Mesothelial cell of epicardium (in vitro differentiated cells): Measurements from ENCODE around the gene PRCD. TPM values are rescaled to one million over a fixed set of nuclear protein-coding genes. Genes with fewer than 3 reads are reported as not detected.

Experiments used
- DNase-seq, 2 experiments: peaks; one replicate each; pipeline ENCODE4 v3.0.0; 2021; ENCODE audit warnings: low spot score in 2 of 2; ENCODE audit not compliant: unreplicated experiment in 2 of 2
- H3K27ac Mint-ChIP-seq: 2 replicates; pipeline ENCODE4 v1.8.0; 2021; ENCODE audit warnings: mixed read lengths
- H3K27me3 Mint-ChIP-seq: 2 replicates; pipeline ENCODE4 v1.8.0; 2021; ENCODE audit warnings: low read depth, mixed read lengths
- H3K36me3 Mint-ChIP-seq: 2 replicates; pipeline ENCODE4 v1.8.0; 2021; ENCODE audit warnings: mixed read lengths
- H3K4me1 Mint-ChIP-seq: 2 replicates; pipeline ENCODE4 v1.8.0; 2021; ENCODE audit warnings: mixed read lengths
- H3K4me3 Mint-ChIP-seq: 2 replicates; pipeline ENCODE4 v1.8.0; 2021; ENCODE audit warnings: mild to moderate bottlenecking, moderate library complexity, mixed read lengths
- H3K9me3 Mint-ChIP-seq: 2 replicates; pipeline ENCODE4 v1.8.0; 2021; ENCODE audit warnings: mixed read lengths
- CTCF ChIP-seq: fragments of 200-600 bp; sonication (generic); IDR thresholded peaks from one replicate; pipeline ENCODE4 v1.5.0; 2021; ENCODE audit warnings: antibody characterized with exemption; ENCODE audit not compliant: unreplicated experiment
- total RNA-seq: library from RNA; stranded (reverse); gene quantifications from 3 replicates; pipeline ENCODE4 v1.2.1, GENCODE V29; 2021

The PRCD gene
- total RNA-seq, 1 donor from 2014 or later = 9.9 TPM

- peak overlapping the region; percentile 26 for H3K4me3 Mint-ChIP-seq
- TF ChIP-seq CTCF = no peak
- peaks cover 67% of the 10 kb centered on the region for H3K27me3 Mint-ChIP-seq
- peaks cover 12% of the 10 kb centered on the region for H3K4me1 Mint-ChIP-seq
- peaks cover 3% of the 10 kb centered on the region for H3K9me3 Mint-ChIP-seq
- no peak for DNase-seq
- peak overlapping the region; percentile 23 for H3K27ac Mint-ChIP-seq
- H3K36me3 Mint-ChIP-seq = peaks cover 4% of the 10 kb centered on the region
Observed at GRCh38 chr17:76586741-76587487, 47.1 kb downstream of the PRCD start.

- peaks cover 4% of the 10 kb centered on the region for H3K36me3 Mint-ChIP-seq
- no peak overlapping the region for H3K4me3 Mint-ChIP-seq
- DNase-seq = no peak
- peaks cover 57% of the 10 kb centered on the region for H3K27me3 Mint-ChIP-seq
- peaks cover 3% of the 10 kb centered on the region for H3K9me3 Mint-ChIP-seq
- H3K4me1 Mint-ChIP-seq = peaks cover 12% of the 10 kb centered on the region
- TF ChIP-seq CTCF = no peak
- no peak overlapping the region for H3K27ac Mint-ChIP-seq
Observed at GRCh38 chr17:76588182-76588581, 48.3 kb downstream of the PRCD start.

GRCh38 chr17:76593384-76593826, 53.6 kb downstream of the PRCD start:
- Mint-ChIP-seq H3K27ac (no peak overlapping the region), H3K4me3 (no peak overlapping the region), H3K9me3 (peaks cover 3% of the 10 kb centered on the region), H3K27me3 (peaks cover 11% of the 10 kb centered on the region), H3K36me3 (peaks cover 4% of the 10 kb centered on the region), H3K4me1 (peaks cover 3% of the 10 kb centered on the region)
- DNase-seq = no peak
- TF ChIP-seq CTCF = no peak

- TF ChIP-seq CTCF = no peak
- peaks cover 3% of the 10 kb centered on the region for H3K36me3 Mint-ChIP-seq
- no peaks in the 10 kb centered on the region for H3K9me3 Mint-ChIP-seq
- H3K27me3 Mint-ChIP-seq = peaks cover 7% of the 10 kb centered on the region
- peaks cover 3% of the 10 kb centered on the region for H3K4me1 Mint-ChIP-seq
- DNase-seq = no peak
- no peak overlapping the region for H3K27ac Mint-ChIP-seq
- no peak overlapping the region for H3K4me3 Mint-ChIP-seq
Observed at GRCh38 chr17:76593959-76594358, 54.1 kb downstream of the PRCD start.

- H3K36me3 Mint-ChIP-seq = no peaks in the 10 kb centered on the region
- TF ChIP-seq CTCF = no peak
- no peak for DNase-seq
Observed at GRCh38 chr17:76594690-76595089, 54.8 kb downstream of the PRCD start.

More at GRCh38 chr17:76594690-76595089, 54.8 kb downstream of the PRCD start:
- peaks cover 1% of the 10 kb centered on the region for H3K27me3 Mint-ChIP-seq
- peaks cover 3% of the 10 kb centered on the region for H3K4me1 Mint-ChIP-seq
- no peak overlapping the region for H3K4me3 Mint-ChIP-seq
- H3K9me3 Mint-ChIP-seq = no peaks in the 10 kb centered on the region
- no peak overlapping the region for H3K27ac Mint-ChIP-seq

Other genes starting within 250 kb of the PRCD start
- gene QRICH2, start 231.8 kb upstream of the PRCD start, total RNA-seq = 7.2 to 8.6 TPM (median 7.7 TPM) in 3 replicates
- gene PRPSAP1, start 186.1 kb upstream of the PRCD start, total RNA-seq = 51.3 to 57.7 TPM (median 57.6 TPM) in 3 replicates
- 1.7 to 2.0 TPM (median 1.9 TPM) in 3 replicates for gene SPHK1, start 155.4 kb upstream of the PRCD start, total RNA-seq
- gene UBE2O, start 86.9 kb upstream of the PRCD start, total RNA-seq = 42.7 to 46.3 TPM (median 44.3 TPM) in 3 replicates
- gene AANAT, start 72.4 kb upstream of the PRCD start, total RNA-seq = 0.22 to 0.40 TPM in 2 of 3 replicates, not detected in the other
- 19.1 to 21.6 TPM (median 21.5 TPM) in 3 replicates for gene RHBDF2, start 38.6 kb upstream of the PRCD start, total RNA-seq
- 8.6 to 10.4 TPM (median 10.1 TPM) in 3 replicates for gene CYGB, start 2.3 kb upstream of the PRCD start, total RNA-seq
- gene ST6GALNAC2, start 45.8 kb downstream of the PRCD start, total RNA-seq = 1.3 to 1.9 TPM (median 1.5 TPM) in 3 replicates
- 1.3 to 1.5 TPM (median 1.4 TPM) in 3 replicates for gene ST6GALNAC1, start 103.7 kb downstream of the PRCD start, total RNA-seq
- 53.6 to 57.9 TPM (median 56.5 TPM) in 3 replicates for gene MXRA7, start 170.9 kb downstream of the PRCD start, total RNA-seq
- gene JMJD6, start 186.6 kb downstream of the PRCD start, total RNA-seq = 15.2 to 17.4 TPM (median 15.7 TPM) in 3 replicates
- 22.0 to 25.6 TPM (median 22.1 TPM) in 3 replicates for gene METTL23, start 186.8 kb downstream of the PRCD start, total RNA-seq
- 229 to 239 TPM (median 231 TPM) in 3 replicates for gene SRSF2, start 197.3 kb downstream of the PRCD start, total RNA-seq
- 34.4 to 39.7 TPM (median 34.7 TPM) in 3 replicates for gene MFSD11, start 198.1 kb downstream of the PRCD start, total RNA-seq